Testis (tissue), 3 donors: ENCODE results near the gene RXFP1. TPM values are rescaled to one million over a fixed set of nuclear protein-coding genes. Genes with fewer than 3 reads are reported as not detected.

ENCODE experiments used
- DNase-seq: peaks from one replicate; pipeline ENCODE4 v3.0.0-alpha.2; 2019
- H3K27ac ChIP-seq, 2 donors: fragments of 200-600 bp; sonication (generic); one replicate each; pipeline ENCODE4 v1.5.1; 2019
- H3K27me3 ChIP-seq: fragments of 200-600 bp; sonication (generic); one replicate; pipeline ENCODE4 v1.5.1; 2019
- H3K36me3 ChIP-seq: fragments of 200-600 bp; sonication (generic); one replicate; pipeline ENCODE4 v1.5.1; 2017; ENCODE audit warnings: low read depth; ENCODE audit errors: missing control alignments
- H3K4me1 ChIP-seq: fragments of 200-600 bp; sonication (generic); one replicate; pipeline ENCODE4 v1.5.1; 2019
- H3K4me3 ChIP-seq, 2 donors: fragments of 200-600 bp; sonication (generic); one replicate each; pipeline ENCODE4 v1.5.1; 2017 to 2019
- H3K9me3 ChIP-seq: fragments of 200-600 bp; sonication (generic); one replicate; pipeline ENCODE4 v1.5.1; 2017
- POLR2A ChIP-seq: fragments of 450-650 bp; IDR thresholded peaks from one replicate; pipeline ENCODE4 v1.6.1; 2017; ENCODE audit warnings: antibody characterized with exemption, mild to moderate bottlenecking, moderate library complexity
- WGBS, 2 donors: methylation state at CpG; one replicate each; pipeline ENCODE4 v1.1.5; 2018; 5-methylcytosine and 5-hydroxymethylcytosine counted together
- intact Hi-C: fragments of 100-400 bp; cut with DNase I; formaldehyde crosslinking; loops from one replicate; pipeline ENCODE4 v1.15.1; 2023; ENCODE audit warnings: low total_unique reads
- polyA plus RNA-seq: library from polyadenylated mRNA; stranded (reverse); fragments of 350-450 nt; fragmentation: Illumina TruSeq; extraction: RNeasy Lipid Tissue Mini Kit (QIAGEN cat#74804); gene quantifications from one replicate; pipeline ENCODE4 v1.2.3, GENCODE V29; 2014; ENCODE audit warnings: low read depth, low replicate concordance; ENCODE audit not compliant: insufficient read depth
- total RNA-seq, 2 donors: library from RNA; depleted of rRNA; stranded (reverse); fragments of >200 nt; gene quantifications; one replicate each; pipeline ENCODE4 v1.2.3, GENCODE V29; 2016
- TF ChIP-seq, protein P1 (sequence below), 3 experiments: fragments of 450-650 bp in 2 of 3; fragments of 200-600 bp in 1 of 3; sonication (generic) in 1 of 3; IDR thresholded peaks; one replicate each; pipeline ENCODE4 v1.5.1; 2016 to 2019; ENCODE audit warnings: antibody characterized with exemption in 3 of 3, mild to moderate bottlenecking in 2 of 3, moderate library complexity in 1 of 3

Gene RXFP1
- total and polyA plus RNA-seq, 3 donors from 2014 or later = 0.26 to 2.1 (median 0.81) TPM

DNA sequence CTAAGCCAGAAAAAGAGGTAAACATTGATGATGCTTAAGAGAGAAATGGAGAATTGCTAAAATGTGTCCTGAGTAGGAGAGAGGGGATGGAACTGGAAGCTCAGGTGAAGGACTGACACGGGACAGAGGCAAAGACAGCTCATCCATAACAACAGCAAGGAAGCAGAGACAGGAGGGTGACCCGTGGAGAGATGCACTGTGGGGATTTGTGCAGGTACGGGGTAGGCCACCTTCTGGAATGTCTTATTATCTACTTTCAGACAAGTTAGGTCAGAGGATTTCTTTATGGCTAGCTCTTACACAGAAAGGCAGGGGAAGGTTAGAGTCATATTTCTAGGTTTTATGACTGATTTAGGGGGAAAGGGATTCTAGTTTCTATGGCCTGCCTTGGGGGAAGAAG lies 31.7 kb downstream of the RXFP1 start:
- Histone ChIP-seq H3K27ac (no peak overlapping the region), H3K9me3 (no peaks in the 10 kb centered on the region), H3K4me1 (no peaks in the 10 kb centered on the region), H3K36me3 (no peaks in the 10 kb centered on the region), H3K27me3 (no peaks in the 10 kb centered on the region), H3K4me3 (no peak overlapping the region)
- TF ChIP-seq, protein P1, sequence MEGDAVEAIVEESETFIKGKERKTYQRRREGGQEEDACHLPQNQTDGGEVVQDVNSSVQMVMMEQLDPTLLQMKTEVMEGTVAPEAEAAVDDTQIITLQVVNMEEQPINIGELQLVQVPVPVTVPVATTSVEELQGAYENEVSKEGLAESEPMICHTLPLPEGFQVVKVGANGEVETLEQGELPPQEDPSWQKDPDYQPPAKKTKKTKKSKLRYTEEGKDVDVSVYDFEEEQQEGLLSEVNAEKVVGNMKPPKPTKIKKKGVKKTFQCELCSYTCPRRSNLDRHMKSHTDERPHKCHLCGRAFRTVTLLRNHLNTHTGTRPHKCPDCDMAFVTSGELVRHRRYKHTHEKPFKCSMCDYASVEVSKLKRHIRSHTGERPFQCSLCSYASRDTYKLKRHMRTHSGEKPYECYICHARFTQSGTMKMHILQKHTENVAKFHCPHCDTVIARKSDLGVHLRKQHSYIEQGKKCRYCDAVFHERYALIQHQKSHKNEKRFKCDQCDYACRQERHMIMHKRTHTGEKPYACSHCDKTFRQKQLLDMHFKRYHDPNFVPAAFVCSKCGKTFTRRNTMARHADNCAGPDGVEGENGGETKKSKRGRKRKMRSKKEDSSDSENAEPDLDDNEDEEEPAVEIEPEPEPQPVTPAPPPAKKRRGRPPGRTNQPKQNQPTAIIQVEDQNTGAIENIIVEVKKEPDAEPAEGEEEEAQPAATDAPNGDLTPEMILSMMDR (IDR thresholded peaks at IDR 0.05) = no peak
- TF ChIP-seq POLR2A = no peak
- intact Hi-C loops = no loop called here
- no peak for DNase-seq
- WGBS, 2 donors = 67 to 81% methylated on average over 3 of the region's 3 CpGs

- H3K27ac ChIP-seq = no peak overlapping the region
- TF ChIP-seq, protein P1 (IDR thresholded peaks at IDR 0.05) = no peak
- no peak for TF ChIP-seq POLR2A
- H3K36me3 ChIP-seq = no peaks in the 10 kb centered on the region
- no peak overlapping the region for H3K4me3 ChIP-seq
- intact Hi-C loops = no loop called here
- WGBS, 2 donors = 85 to 96% methylated on average over 6 of the region's 6 CpGs
- H3K4me1 ChIP-seq = no peaks in the 10 kb centered on the region
- DNase-seq = no peak
- no peaks in the 10 kb centered on the region for H3K27me3 ChIP-seq
- no peaks in the 10 kb centered on the region for H3K9me3 ChIP-seq
These were observed 38.6 kb downstream of the RXFP1 start for GRCh38 chr4:158560284-158560683.

DNA sequence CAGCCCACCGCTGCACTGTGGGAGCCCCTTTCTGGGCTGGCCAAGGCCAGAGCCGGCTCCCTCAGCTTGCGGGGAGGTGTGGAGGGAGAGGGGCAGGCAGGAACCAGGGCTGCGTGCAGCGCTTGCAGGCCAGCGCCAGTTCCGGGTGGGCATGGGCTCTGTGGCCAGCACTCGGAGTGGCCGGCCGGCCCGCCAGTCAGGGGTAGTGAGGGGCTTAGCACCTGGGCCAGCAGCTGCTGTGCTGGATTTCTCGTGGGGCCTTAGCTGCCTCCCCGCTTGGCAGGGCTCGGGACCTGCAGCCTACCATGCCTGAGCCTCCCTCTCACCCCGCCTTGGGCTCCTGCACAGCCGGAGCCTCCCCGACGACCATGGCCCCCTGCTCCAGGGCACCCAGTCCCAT lies 45.2 kb downstream of the RXFP1 start:
- no peak overlapping the region for H3K27ac ChIP-seq
- no peak overlapping the region for H3K4me3 ChIP-seq
- H3K4me1 ChIP-seq = no peaks in the 10 kb centered on the region
- no peaks in the 10 kb centered on the region for H3K9me3 ChIP-seq
- H3K36me3 ChIP-seq = no peaks in the 10 kb centered on the region
- no peak for TF ChIP-seq POLR2A
- 90 to 96% methylated on average over 7 to 18 of the region's 18 CpGs for WGBS, 2 donors
- intact Hi-C loops = no loop called here
- H3K27me3 ChIP-seq = no peaks in the 10 kb centered on the region
- DNase-seq = no peak

DNA sequence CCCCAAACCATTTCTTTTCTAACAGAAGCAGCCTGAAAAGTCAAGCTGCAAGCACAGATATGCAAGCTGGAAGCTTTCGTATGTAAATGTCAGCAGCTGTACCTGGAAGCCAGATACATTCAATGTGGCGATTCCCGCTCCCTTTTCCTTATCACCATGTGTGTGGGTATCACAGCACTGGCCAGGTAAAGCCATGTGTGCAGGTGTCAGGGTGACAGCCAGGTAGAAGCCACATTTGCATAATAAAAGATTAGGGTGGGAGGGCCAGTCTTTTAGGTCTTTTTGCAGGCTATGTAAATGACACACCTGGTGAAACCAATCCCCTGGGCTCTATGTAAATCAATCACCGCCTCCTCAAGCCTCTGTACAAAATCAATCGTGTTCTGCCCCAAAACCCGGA lies 50.1 kb downstream of the RXFP1 start:
- no peak overlapping the region for H3K27ac ChIP-seq
- intact Hi-C loops = no loop called here
- H3K4me3 ChIP-seq = no peak overlapping the region
- 73 to 89% methylated on average over 6 of the region's 6 CpGs for WGBS, 2 donors
- H3K36me3 ChIP-seq = no peaks in the 10 kb centered on the region
- TF ChIP-seq POLR2A = no peak
- TF ChIP-seq, protein P1 (IDR thresholded peaks at IDR 0.05) = no peak
- DNase-seq = no peak
- no peaks in the 10 kb centered on the region for H3K27me3 ChIP-seq
- H3K4me1 ChIP-seq = no peaks in the 10 kb centered on the region
- H3K9me3 ChIP-seq = no peaks in the 10 kb centered on the region

GRCh38 chr4:158572608-158573007 lies 50.9 kb downstream of the RXFP1 start:
- H3K4me3 ChIP-seq = no peak overlapping the region
- no peaks in the 10 kb centered on the region for H3K4me1 ChIP-seq
- H3K36me3 ChIP-seq = no peaks in the 10 kb centered on the region
- no peak for DNase-seq
- no peaks in the 10 kb centered on the region for H3K27me3 ChIP-seq
- TF ChIP-seq, protein P1 (IDR thresholded peaks at IDR 0.05) = no peak
- no peak for TF ChIP-seq POLR2A
- no peaks in the 10 kb centered on the region for H3K9me3 ChIP-seq
- WGBS, 2 donors = 69 to 76% methylated on average over 7 of the region's 7 CpGs
- intact Hi-C loops = no loop called here
- no peak overlapping the region for H3K27ac ChIP-seq
